Vagina (tissue), 2 donors: ENCODE measurements around the gene UPK3BL1.
"Not testable (repeated sequence)": the region's sequence is repeated elsewhere in the genome, so short reads cannot be mapped to it uniquely, and the experiment has no call there.

ENCODE experiments used
- CTCF ChIP-seq, 3 experiments: fragments of 450-650 bp in 2 of 3; fragments of 200-600 bp in 1 of 3; sonication (generic) in 1 of 3; IDR thresholded peaks; one replicate each; pipeline ENCODE4 v1.5.1; 2017 to 2019; ENCODE audit warnings: antibody characterized with exemption in 3 of 3, mild to moderate bottlenecking in 2 of 3, moderate library complexity in 2 of 3
- POLR2A ChIP-seq, 2 donors: fragments of 450-650 bp; IDR thresholded peaks; one replicate each; pipeline ENCODE4 v1.6.1; 2017; ENCODE audit warnings: antibody characterized with exemption in 2 of 2, mild to moderate bottlenecking in 2 of 2, moderate library complexity in 2 of 2

- TF ChIP-seq CTCF, POLR2A (IDR thresholded peaks at IDR 0.05): not testable (repeated sequence)
These were observed 8.3 kb downstream of the UPK3BL1 start for GRCh38 chr7:102634299-102634698.
